OCI-LY1 (cell line): ENCODE data around the gene PDCD5.

Experiments used
- H2AFZ ChIP-seq: fragments of 200-600 bp; sonication (generic), shearing (Covaris generic); 2 replicates; pipeline ENCODE4 v1.6.0; 2014; ENCODE audit warnings: antibody characterized with exemption, mild to moderate bottlenecking, low read length
- H3F3A ChIP-seq: fragments of 200-600 bp; sonication (generic), shearing (Covaris generic); 2 replicates; pipeline ENCODE4 v1.6.0; 2014; ENCODE audit warnings: mild to moderate bottlenecking, antibody characterized with exemption, low read length, moderate library complexity; ENCODE audit not compliant: insufficient read depth
- H3K27ac ChIP-seq: fragments of 200-600 bp; sonication (generic); 2 replicates; pipeline ENCODE4 v1.5.1; 2014; ENCODE audit warnings: low read length, mixed run types, mild to moderate bottlenecking, low read depth; ENCODE audit not compliant: poor library complexity, severe bottlenecking
- H3K27me3 ChIP-seq: fragments of 200-600 bp; sonication (generic); 2 replicates; pipeline ENCODE4 v1.6.0; 2014; ENCODE audit warnings: antibody characterized with exemption, mild to moderate bottlenecking, low read length, moderate library complexity; ENCODE audit not compliant: insufficient read depth
- H3K36me3 ChIP-seq: fragments of 200-600 bp; sonication (generic); 2 replicates; pipeline ENCODE4 v1.6.1; 2014; ENCODE audit warnings: mild to moderate bottlenecking, antibody characterized with exemption, low read length, moderate library complexity, mixed read lengths; ENCODE audit not compliant: insufficient read depth
- H3K4me1 ChIP-seq: fragments of 200-600 bp; sonication (generic); 2 replicates; pipeline ENCODE4 v1.5.1; 2014; ENCODE audit warnings: mild to moderate bottlenecking, low read length, moderate library complexity; ENCODE audit not compliant: insufficient read depth, severe bottlenecking
- H3K4me2 ChIP-seq: fragments of 200-600 bp; sonication (generic), shearing (Covaris generic); 2 replicates; pipeline ENCODE4 v1.6.1; 2014; ENCODE audit warnings: low read length
- H3K4me3 ChIP-seq: fragments of 200-600 bp; sonication (generic); 2 replicates; pipeline ENCODE4 v1.5.1; 2014; ENCODE audit warnings: low read length, low read depth, mild to moderate bottlenecking, mixed read lengths; ENCODE audit not compliant: poor library complexity, severe bottlenecking
- H3K79me2 ChIP-seq: fragments of 200-600 bp; shearing (Covaris generic); 2 replicates; pipeline ENCODE4 v1.6.1; 2016; ENCODE audit warnings: mixed run types, low read length, mixed read lengths; ENCODE audit not compliant: insufficient read depth
- H3K9ac ChIP-seq: fragments of 200-600 bp; sonication (generic), shearing (Covaris generic); 2 replicates; pipeline ENCODE4 v1.6.1; 2014; ENCODE audit warnings: mild to moderate bottlenecking, low read length, mixed read lengths
- H3K9me2 ChIP-seq: fragments of 200-600 bp; sonication (generic), shearing (Covaris generic); 2 replicates; pipeline ENCODE4 v1.6.1; 2014; ENCODE audit warnings: low read depth, mild to moderate bottlenecking, low read length, mixed read lengths
- H3K9me3 ChIP-seq: fragments of 200-600 bp; shearing (Covaris generic); 2 replicates; pipeline ENCODE4 v1.6.1; 2014; ENCODE audit warnings: low read length, mixed read lengths
- H4K20me1 ChIP-seq: fragments of 200-600 bp; sonication (generic), shearing (Covaris generic); 2 replicates; pipeline ENCODE4 v1.6.0; 2016; ENCODE audit warnings: mild to moderate bottlenecking, low read length; ENCODE audit not compliant: insufficient read depth
- EZH2 ChIP-seq: fragments of 200-600 bp; sonication (generic), shearing (Covaris generic); IDR thresholded peaks from 2 replicates; pipeline ENCODE4 v1.8.0; 2017; ENCODE audit warnings: borderline replicate concordance, mixed run types, mild to moderate bottlenecking, antibody characterized with exemption, low read length, moderate library complexity, mixed read lengths
- TF ChIP-seq, protein P1 (sequence below): fragments of 200-600 bp; sonication (generic), shearing (Covaris generic); IDR thresholded peaks from 2 replicates; pipeline ENCODE4 v1.5.1; 2017; ENCODE audit warnings: mild to moderate bottlenecking, antibody characterized with exemption, low read length, moderate library complexity, mixed read lengths

The PDCD5 gene, protein sequence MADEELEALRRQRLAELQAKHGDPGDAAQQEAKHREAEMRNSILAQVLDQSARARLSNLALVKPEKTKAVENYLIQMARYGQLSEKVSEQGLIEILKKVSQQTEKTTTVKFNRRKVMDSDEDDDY

DNA sequence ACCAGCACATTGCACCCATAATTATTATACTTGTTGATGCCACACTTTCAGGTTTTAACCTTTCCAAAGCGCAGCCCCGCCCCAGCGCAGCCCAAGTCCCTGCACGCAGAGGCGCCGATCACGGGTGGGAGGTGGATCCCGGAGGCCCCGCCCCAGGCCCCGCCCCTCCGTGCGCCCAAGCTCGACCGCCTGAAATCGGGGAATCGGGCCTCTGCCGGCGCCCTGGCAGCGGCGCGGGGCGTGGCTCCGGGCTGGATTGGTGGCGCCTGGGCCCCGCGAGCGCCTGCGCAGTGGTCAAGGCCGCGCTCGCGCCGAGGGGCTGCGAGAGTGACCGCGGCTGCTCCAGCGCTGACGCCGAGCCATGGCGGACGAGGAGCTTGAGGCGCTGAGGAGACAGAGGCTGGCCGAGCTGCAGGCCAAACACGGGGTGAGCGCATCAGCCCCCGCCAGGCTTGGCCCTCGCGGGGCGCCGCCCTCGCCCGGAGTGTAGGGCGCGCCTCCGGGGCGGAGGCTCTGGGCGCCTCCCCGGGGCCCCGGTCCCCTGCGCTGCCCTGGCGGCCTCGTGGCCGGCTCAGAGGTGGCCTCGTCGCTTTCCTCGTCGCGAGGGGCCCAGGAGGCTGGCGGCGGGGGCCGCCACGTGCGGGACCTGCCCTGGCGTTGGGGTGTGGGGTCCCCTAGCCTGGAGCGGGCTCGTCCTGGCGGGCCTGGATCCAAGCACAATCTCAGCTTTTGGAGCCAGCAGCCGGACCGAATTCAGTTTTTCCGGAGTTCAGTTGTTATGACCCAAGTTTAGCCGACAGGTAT is at the start of gene PDCD5:
Gene PDCD5 (plus strand): TSS at position 290 of the 804 bp plus-strand sequence. CDS start 72 bp downstream, at position 362.
- Histone ChIP-seq H3K27ac (peak within 1 kb of the TSS; percentile 54), H4K20me1 (no peaks in the 10 kb centered on the region), H3F3A (0 out of 2 replicates have a peak, but pooled peaks cover 4% of the 10 kb centered on the region), H3K36me3 (peaks cover 37% of the 10 kb centered on the region), H3K9ac (peak within 1 kb of the TSS; percentile 99), H3K9me3 (no peaks in the 10 kb centered on the region), H3K27me3 (no peaks in the 10 kb centered on the region), H3K4me1 (peaks cover 11% of the 10 kb centered on the region), H3K4me3 (peak within 1 kb of the TSS; percentile 99), H3K79me2 (peaks cover 8% of the 10 kb centered on the region), H3K9me2 (no peaks in the 10 kb centered on the region), H3K4me2 (peak within 1 kb of the TSS; percentile 96), H2AFZ (peak within 1 kb of the TSS; percentile 98)
- no peak for TF ChIP-seq EZH2
- TF ChIP-seq, protein P1, sequence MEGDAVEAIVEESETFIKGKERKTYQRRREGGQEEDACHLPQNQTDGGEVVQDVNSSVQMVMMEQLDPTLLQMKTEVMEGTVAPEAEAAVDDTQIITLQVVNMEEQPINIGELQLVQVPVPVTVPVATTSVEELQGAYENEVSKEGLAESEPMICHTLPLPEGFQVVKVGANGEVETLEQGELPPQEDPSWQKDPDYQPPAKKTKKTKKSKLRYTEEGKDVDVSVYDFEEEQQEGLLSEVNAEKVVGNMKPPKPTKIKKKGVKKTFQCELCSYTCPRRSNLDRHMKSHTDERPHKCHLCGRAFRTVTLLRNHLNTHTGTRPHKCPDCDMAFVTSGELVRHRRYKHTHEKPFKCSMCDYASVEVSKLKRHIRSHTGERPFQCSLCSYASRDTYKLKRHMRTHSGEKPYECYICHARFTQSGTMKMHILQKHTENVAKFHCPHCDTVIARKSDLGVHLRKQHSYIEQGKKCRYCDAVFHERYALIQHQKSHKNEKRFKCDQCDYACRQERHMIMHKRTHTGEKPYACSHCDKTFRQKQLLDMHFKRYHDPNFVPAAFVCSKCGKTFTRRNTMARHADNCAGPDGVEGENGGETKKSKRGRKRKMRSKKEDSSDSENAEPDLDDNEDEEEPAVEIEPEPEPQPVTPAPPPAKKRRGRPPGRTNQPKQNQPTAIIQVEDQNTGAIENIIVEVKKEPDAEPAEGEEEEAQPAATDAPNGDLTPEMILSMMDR, result no peak

DNA sequence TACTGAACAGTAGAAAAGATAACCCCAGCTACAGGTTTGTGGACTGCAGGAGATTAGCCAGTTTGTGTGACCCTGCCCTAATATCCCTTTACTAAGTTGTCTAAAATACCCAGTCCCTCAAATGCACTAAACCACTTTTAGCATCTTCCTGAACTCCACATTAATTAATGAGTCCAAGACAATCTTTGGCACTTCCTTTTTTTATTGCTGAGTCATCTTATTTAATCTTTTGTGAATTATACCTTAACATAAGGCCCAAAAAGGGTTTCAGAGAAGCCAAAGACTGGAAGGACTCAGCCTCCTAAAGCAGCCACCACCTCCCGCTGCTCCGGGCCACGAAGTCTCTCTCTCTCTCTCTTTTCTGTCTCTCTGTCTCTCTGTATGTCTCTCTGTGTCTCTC is 48.8 kb upstream of the PDCD5 start:
- no peak overlapping the region for H3K27ac ChIP-seq
- no peaks in the 10 kb centered on the region for H3K79me2 ChIP-seq
- H3K4me3 ChIP-seq, result no peak overlapping the region
- no peaks in the 10 kb centered on the region for H4K20me1 ChIP-seq
- H3K4me1 ChIP-seq, result no peaks in the 10 kb centered on the region
- no peaks in the 10 kb centered on the region for H3K36me3 ChIP-seq
- no peaks in the 10 kb centered on the region for H3F3A ChIP-seq
- no peak for TF ChIP-seq EZH2
- TF ChIP-seq, protein P1, result no peak
- H3K9ac ChIP-seq, result no peak overlapping the region
- no peaks in the 10 kb centered on the region for H3K9me2 ChIP-seq
- no peak overlapping the region for H3K4me2 ChIP-seq
- no peaks in the 10 kb centered on the region for H3K27me3 ChIP-seq
- H2AFZ ChIP-seq, result no peak overlapping the region
- 0 out of 2 replicates have a peak, but pooled peaks cover 3% of the 10 kb centered on the region for H3K9me3 ChIP-seq

DNA sequence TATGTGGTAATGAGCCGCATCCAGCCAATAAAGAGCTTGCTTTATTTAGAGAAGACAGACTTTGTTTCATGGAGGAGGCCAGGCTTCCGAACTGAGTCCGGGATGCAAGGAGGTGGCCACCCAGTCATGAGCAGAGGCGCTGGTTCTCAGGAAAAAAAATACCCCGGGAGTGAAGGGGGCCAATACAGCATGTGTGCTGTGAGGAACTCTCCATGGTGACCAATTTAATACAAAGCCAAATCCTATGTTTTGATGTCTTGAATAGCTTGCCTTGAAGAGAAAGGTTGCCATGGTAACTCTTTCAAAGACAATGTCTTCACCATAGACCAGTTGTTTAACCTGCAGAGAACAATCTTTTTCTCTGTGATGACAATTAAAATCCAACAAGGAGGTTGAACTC is 43.4 kb upstream of the PDCD5 start:
- no peak for TF ChIP-seq EZH2
- TF ChIP-seq, protein P1, result no peak
- H3K27ac ChIP-seq, result no peak overlapping the region
- H3K4me2 ChIP-seq, result no peak overlapping the region
- H3F3A ChIP-seq, result no peaks in the 10 kb centered on the region
- no peak overlapping the region for H3K9ac ChIP-seq
- no peak overlapping the region for H3K4me3 ChIP-seq
- no peaks in the 10 kb centered on the region for H3K27me3 ChIP-seq
- no peaks in the 10 kb centered on the region for H3K9me2 ChIP-seq
- no peaks in the 10 kb centered on the region for H3K79me2 ChIP-seq
- H4K20me1 ChIP-seq, result no peaks in the 10 kb centered on the region
- H2AFZ ChIP-seq, result no peak overlapping the region
- H3K36me3 ChIP-seq, result no peaks in the 10 kb centered on the region
- H3K4me1 ChIP-seq, result no peaks in the 10 kb centered on the region
- H3K9me3 ChIP-seq, result 0 out of 2 replicates have a peak, but pooled peaks cover 3% of the 10 kb centered on the region
